HG03469 (cell line): Measurements from ENCODE around the gene RPL10A.

Experiments
- ATAC-seq: cut with Tn5 transposase; IDR thresholded peaks from one replicate; pipeline ENCODE4 v1.9.1; 2021; ENCODE audit warnings: mild to moderate bottlenecking, moderate library complexity, moderate number of reproducible peaks; ENCODE audit not compliant: unreplicated experiment

RPL10A gene

GRCh38 chr6:35489995-35490791 lies 22.0 kb downstream of the RPL10A start:
- no peak for ATAC-seq

GRCh38 chr6:35490821-35491557 lies 22.8 kb downstream of the RPL10A start:
- ATAC-seq, result no peak

GRCh38 chr6:35491558-35492257 lies 23.5 kb downstream of the RPL10A start:
- no peak for ATAC-seq

GRCh38 chr6:35492258-35492973 lies 24.2 kb downstream of the RPL10A start:
- ATAC-seq, result no peak

- no peak for ATAC-seq
Observed at GRCh38 chr6:35492974-35493284, 24.7 kb downstream of the RPL10A start.

- no peak for ATAC-seq
Observed at GRCh38 chr6:35493307-35493983, 25.2 kb downstream of the RPL10A start.

- no peak for ATAC-seq
Observed at GRCh38 chr6:35494161-35494563, 26.0 kb downstream of the RPL10A start.

- ATAC-seq, result no peak
Observed at GRCh38 chr6:35495258-35496035, 27.2 kb downstream of the RPL10A start.

GRCh38 chr6:35496036-35496840 lies 28.0 kb downstream of the RPL10A start:
- ATAC-seq, result no peak

- ATAC-seq, result no peak
Observed at GRCh38 chr6:35496841-35497570, 28.8 kb downstream of the RPL10A start, which contains the start of gene TEAD3. Gene TEAD3, minus strand, starts transcription at chr6:35497079.

- no peak for ATAC-seq
Observed at GRCh38 chr6:35497571-35498421, 29.6 kb downstream of the RPL10A start.

- no peak for ATAC-seq
Observed at GRCh38 chr6:35498422-35499067, 30.3 kb downstream of the RPL10A start.

GRCh38 chr6:35499372-35499771 lies 31.2 kb downstream of the RPL10A start:
- no peak for ATAC-seq

GRCh38 chr6:35500782-35501181 lies 32.6 kb downstream of the RPL10A start:
- ATAC-seq, result no peak

GRCh38 chr6:35501784-35502183 lies 33.6 kb downstream of the RPL10A start:
- no peak for ATAC-seq

GRCh38 chr6:35503534-35503933 lies 35.3 kb downstream of the RPL10A start:
- ATAC-seq, result no peak

GRCh38 chr6:35505999-35506412 lies 37.8 kb downstream of the RPL10A start:
- no peak for ATAC-seq
